Aorta (tissue), 5 donors: ENCODE results near the gene MTG1. TPM values are rescaled to one million over a fixed set of nuclear protein-coding genes. Genes with fewer than 3 reads are reported as not detected.
"Not testable (repeated sequence)": the region's sequence is repeated elsewhere in the genome, so short reads cannot be mapped to it uniquely, and the experiment has no call there.

Experiments used
- ATAC-seq: fragments of 200-7000 bp; cut with Tn5 transposase; one replicate; pipeline ENCODE4 v1.9.1; 2022; ENCODE audit warnings: moderate library complexity; ENCODE audit not compliant: low FRiP score
- DNase-seq, 2 donors: peaks; one replicate each; pipeline ENCODE4 v3.0.0-alpha.2; 2020
- H3K27ac ChIP-seq, 2 donors: one replicate each; pipeline ENCODE4 v1.5.1; 2013; ENCODE audit warnings: low read length in 2 of 2, mild to moderate bottlenecking in 2 of 2, moderate library complexity in 2 of 2, control low read depth in 1 of 2, inconsistent platforms in 1 of 2, low read depth in 1 of 2
- H3K27me3 ChIP-seq, 2 donors: one replicate each; pipeline ENCODE4 v1.6.1; 2013; ENCODE audit warnings: control low read depth in 1 of 2, low read length in 1 of 2, mild to moderate bottlenecking in 1 of 2, moderate library complexity in 1 of 2; ENCODE audit not compliant: insufficient read depth in 2 of 2, control insufficient read depth in 1 of 2
- H3K36me3 ChIP-seq, 2 donors: one replicate each; pipeline ENCODE4 v1.6.1; 2013; ENCODE audit warnings: control low read depth in 1 of 2, low read length in 1 of 2, mild to moderate bottlenecking in 1 of 2; ENCODE audit not compliant: insufficient read depth in 2 of 2, control insufficient read depth in 1 of 2
- H3K4me1 ChIP-seq, 2 donors: one replicate each; pipeline ENCODE4 v1.6.1; 2013; ENCODE audit warnings: low read length in 2 of 2, control low read depth in 1 of 2, mild to moderate bottlenecking in 1 of 2, moderate library complexity in 1 of 2; ENCODE audit not compliant: insufficient read depth in 2 of 2, control insufficient read depth in 1 of 2
- H3K4me3 ChIP-seq, 2 donors: one replicate each; pipeline ENCODE4 v1.5.1; 2013; ENCODE audit warnings: low read length in 2 of 2, control low read depth in 1 of 2, mild to moderate bottlenecking in 1 of 2
- H3K9me3 ChIP-seq: one replicate; pipeline ENCODE4 v1.6.1; 2013; ENCODE audit warnings: mild to moderate bottlenecking, low read length; ENCODE audit not compliant: control insufficient read depth
- WGBS, 2 donors: extraction: QIAGEN DNeasy Blood & Tissue Kit; methylation state at CpG; one replicate each; pipeline ENCODE4 v1.1.7; 2013; 5-methylcytosine and 5-hydroxymethylcytosine counted together
- intact Hi-C, 2 donors: fragments of 100-400 bp; cut with DNase I; formaldehyde crosslinking; loops; one replicate each; pipeline versions ENCODE4 v1.14.2 to v1.15.0; 2022
- polyA plus RNA-seq, 2 donors: library from polyadenylated mRNA; stranded (reverse); fragments of 200-250 nt; gene quantifications; one replicate each; pipeline ENCODE4 v1.2.3, GENCODE V29; 2013
- total RNA-seq, 2 donors: library from RNA; stranded (reverse); fragmentation: NEBNext Ultra II Directional; extraction: Animal tissue kit (Norgen Biotek cat#: 25700); gene quantifications; one replicate each; pipeline ENCODE4 v1.2.1, GENCODE V29; 2021
- donor health status: healthy with polysubstance abuse.
- donor health status: Bipolar disorder and iron deficiency.
- donor health status: DM: no; HTN: no; CAD: no.
- donor health status: DM: no; HTN: no; CAD: no.
- donor health status: DM: yes; HTN: yes; CAD: no.

Gene MTG1
- total and polyA plus RNA-seq, 4 donors: 13.1 to 39.3 (median 31.0) TPM

- Histone ChIP-seq H3K27ac (no peak overlapping the region), H3K36me3 (no peaks in the 10 kb centered on the region), H3K4me1 (no peaks in the 10 kb centered on the region), H3K27me3 (no peaks in the 10 kb centered on the region), H3K4me3 (no peak overlapping the region), H3K9me3 (no peaks in the 10 kb centered on the region)
- WGBS, 2 donors: 87 to 90% methylated on average over 25 of the region's 25 CpGs
- intact Hi-C loops: no loop called here
- peak; percentile 43 to 60 for DNase-seq
- ATAC-seq: no peak
These were observed 45.8 kb downstream of the MTG1 start for GRCh38 chr10:133439517-133440461.

GRCh38 chr10:133440633-133441285 lies 46.8 kb downstream of the MTG1 start:
- DNase-seq (peak; percentile 38 to 55), ATAC-seq (no peak)
- Histone ChIP-seq H3K27ac (no peak overlapping the region), H3K27me3 (no peaks in the 10 kb centered on the region), H3K36me3 (no peaks in the 10 kb centered on the region), H3K4me3 (no peak overlapping the region), H3K9me3 (no peaks in the 10 kb centered on the region), H3K4me1 (no peaks in the 10 kb centered on the region)
- WGBS, 2 donors: 95 to 96% methylated on average over 16 to 18 of the region's 18 CpGs
- intact Hi-C loops: no loop called here

- WGBS, 2 donors: 82 to 94% methylated on average over 11 to 14 of the region's 21 CpGs
- H3K27me3 ChIP-seq, H3K36me3 ChIP-seq, ATAC-seq, H3K4me3 ChIP-seq, H3K27ac ChIP-seq, H3K4me1 ChIP-seq, intact Hi-C loops, H3K9me3 ChIP-seq: not testable (repeated sequence)
- DNase-seq: peak; percentile 39 to 57
These were observed 47.4 kb downstream of the MTG1 start for GRCh38 chr10:133441356-133441755.

- intact Hi-C loops: no loop called here
- H3K4me3 ChIP-seq: no peak overlapping the region
These were observed 47.8 kb downstream of the MTG1 start for GRCh38 chr10:133441780-133442179.

GRCh38 chr10:133442191-133442966 lies 48.4 kb downstream of the MTG1 start:
- no peaks in the 10 kb centered on the region for H3K27me3 ChIP-seq
- DNase-seq (peak; percentile 41 to 68), ATAC-seq (peak; percentile 33)
- intact Hi-C loops: no loop called here
- H3K36me3 ChIP-seq: no peaks in the 10 kb centered on the region
- WGBS, 2 donors: 79 to 86% methylated on average over 21 to 23 of the region's 23 CpGs
- H3K27ac ChIP-seq: no peak overlapping the region
- H3K4me3 ChIP-seq: no peak overlapping the region
- H3K4me1 ChIP-seq: no peaks in the 10 kb centered on the region
- H3K9me3 ChIP-seq: peaks cover 3% of the 10 kb centered on the region

More at GRCh38 chr10:133441780-133442179, 47.8 kb downstream of the MTG1 start:
- DNase-seq (peak; percentile 44 to 64), ATAC-seq (peak; percentile 9)
- Histone ChIP-seq H3K27me3 (no peaks in the 10 kb centered on the region), H3K9me3 (no peaks in the 10 kb centered on the region), H3K36me3 (no peaks in the 10 kb centered on the region), H3K27ac (no peak overlapping the region), H3K4me1 (no peaks in the 10 kb centered on the region)
- WGBS, 2 donors: 82 to 88% methylated on average over 11 to 12 of the region's 12 CpGs

GRCh38 chr10:133442967-133443924 lies 49.3 kb downstream of the MTG1 start:
- DNase-seq: peak; percentile 32 to 45
- ATAC-seq: no peak
- 89 to 91% methylated on average over 16 of the region's 16 CpGs for WGBS, 2 donors
- Histone ChIP-seq H3K36me3 (no peaks in the 10 kb centered on the region), H3K27me3 (no peaks in the 10 kb centered on the region), H3K27ac (no peak overlapping the region), H3K4me3 (no peak overlapping the region), H3K9me3 (peaks cover 3% of the 10 kb centered on the region), H3K4me1 (no peaks in the 10 kb centered on the region)
- intact Hi-C loops: no loop called here

- Histone ChIP-seq H3K36me3 (no peaks in the 10 kb centered on the region), H3K4me3 (no peak overlapping the region), H3K27ac (no peak overlapping the region), H3K9me3 (peaks cover 3% of the 10 kb centered on the region), H3K27me3 (no peaks in the 10 kb centered on the region), H3K4me1 (no peaks in the 10 kb centered on the region)
- 86 to 93% methylated on average over 12 of the region's 12 CpGs for WGBS, 2 donors
- peak; percentile 48 to 61 for DNase-seq
- ATAC-seq: no peak
- intact Hi-C loops: no loop called here
These were observed 50.6 kb downstream of the MTG1 start for GRCh38 chr10:133444342-133445267.
